ENCODE results near the gene GRAP2.

The GRAP2 gene

GRCh38 chr22:39925273-39925672 lies 24.4 kb downstream of the GRAP2 start:
- DNase-seq (ENCODE audit: low read depth in 2 of 2): no peak

- no peak for DNase-seq (ENCODE audit: low read depth in 2 of 2)
These were observed 25.2 kb downstream of the GRAP2 start for GRCh38 chr22:39925909-39926679.

GRCh38 chr22:39926753-39927152 lies 25.9 kb downstream of the GRAP2 start:
- no peak for DNase-seq (ENCODE audit: low read depth in 2 of 2)

DNA sequence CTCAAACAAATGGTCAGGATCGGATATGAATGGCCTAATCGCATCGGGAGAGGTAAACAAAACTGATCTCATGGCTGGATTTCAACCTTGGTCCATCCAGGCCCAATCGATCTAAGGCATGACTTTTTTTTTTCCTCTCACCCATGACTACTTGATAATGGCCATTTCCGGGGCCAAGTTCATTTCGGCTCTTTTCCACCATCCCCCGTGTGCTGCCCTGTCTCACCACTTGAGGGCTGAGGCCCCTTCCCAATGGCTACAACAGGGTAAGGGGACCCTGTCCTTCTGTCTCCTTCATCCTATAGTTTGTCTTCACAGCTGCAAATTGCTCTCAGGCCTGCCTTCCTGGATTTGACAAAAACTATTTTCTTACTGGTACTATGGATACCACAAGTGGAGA lies 26.7 kb downstream of the GRAP2 start:
- no peak for DNase-seq (ENCODE audit: low read depth in 2 of 2)

DNA sequence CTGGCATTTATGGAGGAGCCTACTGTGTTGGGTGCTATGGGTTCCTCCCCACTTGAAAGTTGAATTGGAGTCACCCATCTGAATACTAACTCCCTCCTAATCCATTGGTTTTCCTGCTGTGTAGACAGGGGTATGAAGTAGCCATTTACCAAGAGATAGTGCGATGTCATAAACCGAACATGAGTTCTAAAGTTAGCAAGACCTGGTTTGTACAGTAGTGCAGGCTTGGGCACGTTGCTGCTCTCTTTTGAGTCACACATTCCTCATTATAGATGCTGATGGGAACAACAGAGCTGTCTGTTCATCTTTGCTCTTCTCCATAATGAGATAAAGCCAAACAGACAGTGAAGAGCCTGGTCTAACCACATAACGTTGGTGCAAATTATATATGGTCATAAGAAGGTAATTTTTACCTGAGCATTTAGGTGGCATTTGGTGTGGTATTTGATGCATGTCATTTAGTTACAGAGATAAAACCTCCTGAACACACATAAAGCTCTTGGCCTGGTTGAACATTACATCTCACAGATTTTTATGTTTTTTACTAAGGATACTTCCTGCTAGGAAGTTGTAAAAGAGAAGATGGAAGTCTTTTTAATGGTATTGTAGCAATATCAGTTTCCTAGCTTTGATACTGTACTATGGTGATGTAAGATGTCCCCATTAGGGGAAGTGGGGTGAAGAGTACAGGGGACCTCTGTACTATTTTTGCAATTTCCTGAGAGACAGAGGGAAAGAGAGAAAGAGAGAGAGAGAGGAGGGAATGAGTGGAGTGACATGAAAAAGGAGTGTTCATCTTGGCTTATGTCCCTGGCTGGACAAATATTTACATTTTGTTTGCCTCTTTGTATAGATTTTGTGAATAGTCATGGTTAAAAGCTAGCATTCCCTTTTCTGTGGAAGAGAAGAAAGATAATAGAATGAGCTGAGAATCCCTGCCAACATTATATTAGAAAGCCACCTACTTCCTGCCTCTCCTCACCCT lies 27.9 kb downstream of the GRAP2 start:
- DNase-seq (ENCODE audit: low read depth in 2 of 2): no peak

GRCh38 chr22:39931251-39931650 lies 30.4 kb downstream of the GRAP2 start:
- no peak for DNase-seq (ENCODE audit: low read depth in 2 of 2)

DNA sequence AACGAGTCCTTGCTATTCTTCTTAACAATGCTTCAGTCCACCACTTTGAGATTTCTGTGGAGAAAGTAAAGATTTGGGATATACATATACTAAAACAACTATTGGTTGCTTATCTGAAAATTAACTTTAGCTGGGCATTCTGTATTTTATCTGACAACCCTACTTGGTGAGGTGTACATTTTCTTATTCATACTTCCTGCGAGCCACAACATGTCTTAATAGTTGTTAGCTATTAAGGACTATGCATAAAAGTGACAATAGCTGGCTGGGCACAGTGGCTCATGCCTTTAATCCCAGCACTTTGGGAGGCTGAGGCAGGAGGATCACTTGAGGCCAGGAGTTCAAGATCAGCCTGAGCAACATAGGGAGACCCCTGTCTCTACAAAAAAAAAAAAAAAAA lies 31.3 kb downstream of the GRAP2 start:
- DNase-seq (ENCODE audit: low read depth in 2 of 2): no peak

- peak in 1 of 2 donors; percentile 57 for DNase-seq (ENCODE audit: low read depth in 2 of 2)
These were observed 32.2 kb downstream of the GRAP2 start for GRCh38 chr22:39932918-39933649.

- DNase-seq (ENCODE audit: low read depth in 2 of 2): no peak
These were observed 32.9 kb downstream of the GRAP2 start for GRCh38 chr22:39933741-39934140.

- DNase-seq (ENCODE audit: low read depth in 2 of 2): no peak
These were observed 34.2 kb downstream of the GRAP2 start for GRCh38 chr22:39935116-39935515.

GRCh38 chr22:39935612-39936011 lies 34.7 kb downstream of the GRAP2 start:
- no peak for DNase-seq (ENCODE audit: low read depth in 2 of 2)

GRCh38 chr22:39936523-39937145 lies 35.8 kb downstream of the GRAP2 start:
- DNase-seq (ENCODE audit: low read depth in 2 of 2): no peak

DNA sequence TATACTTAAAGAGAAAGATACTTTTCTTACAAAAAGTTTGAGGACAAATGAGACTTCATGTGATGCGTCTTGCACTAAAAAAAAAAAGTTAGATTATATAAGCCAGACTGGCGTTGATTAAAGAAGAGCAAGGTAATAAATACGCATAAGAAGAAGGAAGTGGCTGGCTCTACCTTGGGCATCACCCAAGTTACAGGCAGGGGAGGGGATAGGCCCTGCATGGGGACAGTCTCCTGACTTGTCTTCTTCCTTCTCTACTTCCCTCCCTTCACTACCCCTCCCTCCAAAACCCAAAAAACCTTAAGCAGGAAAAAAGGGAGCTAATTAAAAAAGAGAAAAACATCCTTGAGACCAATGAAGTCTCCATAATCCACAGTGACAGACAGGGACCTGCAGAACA lies 37.0 kb downstream of the GRAP2 start:
- DNase-seq (ENCODE audit: low read depth in 2 of 2): no peak

DNA sequence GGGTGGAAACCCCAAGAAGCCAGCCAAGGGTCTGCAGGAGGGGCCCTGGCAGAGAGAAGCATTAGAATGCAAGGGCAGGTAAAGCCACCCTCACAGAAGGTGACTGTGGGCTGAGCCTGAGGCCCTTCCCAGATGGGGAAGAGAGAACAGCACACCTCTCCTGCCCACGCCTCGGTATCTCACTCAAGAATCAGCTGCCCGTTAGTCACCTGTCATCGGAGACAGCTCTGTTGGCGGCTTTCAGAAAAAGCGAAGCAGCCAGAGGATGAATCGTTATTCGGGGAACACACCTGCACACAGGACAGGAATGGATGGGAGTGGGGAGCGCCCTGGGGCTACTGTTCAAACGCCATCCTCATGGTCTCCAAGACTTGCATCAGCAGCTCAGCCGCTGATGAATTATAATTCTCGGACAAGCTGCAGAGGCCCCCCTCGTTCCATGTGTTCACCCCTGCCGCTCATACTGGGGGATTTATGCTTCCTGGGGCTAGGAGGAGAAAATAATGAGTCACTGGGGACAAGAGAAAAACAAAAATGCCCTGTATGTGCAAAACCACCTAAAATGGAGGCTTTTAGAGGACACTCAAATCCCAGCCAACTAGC lies 37.7 kb downstream of the GRAP2 start:
- peak in 1 of 2 donors; percentile 53 for DNase-seq (ENCODE audit: low read depth in 2 of 2)

- no peak for DNase-seq (ENCODE audit: low read depth in 2 of 2)
These were observed 38.9 kb downstream of the GRAP2 start for GRCh38 chr22:39939830-39940229.

DNA sequence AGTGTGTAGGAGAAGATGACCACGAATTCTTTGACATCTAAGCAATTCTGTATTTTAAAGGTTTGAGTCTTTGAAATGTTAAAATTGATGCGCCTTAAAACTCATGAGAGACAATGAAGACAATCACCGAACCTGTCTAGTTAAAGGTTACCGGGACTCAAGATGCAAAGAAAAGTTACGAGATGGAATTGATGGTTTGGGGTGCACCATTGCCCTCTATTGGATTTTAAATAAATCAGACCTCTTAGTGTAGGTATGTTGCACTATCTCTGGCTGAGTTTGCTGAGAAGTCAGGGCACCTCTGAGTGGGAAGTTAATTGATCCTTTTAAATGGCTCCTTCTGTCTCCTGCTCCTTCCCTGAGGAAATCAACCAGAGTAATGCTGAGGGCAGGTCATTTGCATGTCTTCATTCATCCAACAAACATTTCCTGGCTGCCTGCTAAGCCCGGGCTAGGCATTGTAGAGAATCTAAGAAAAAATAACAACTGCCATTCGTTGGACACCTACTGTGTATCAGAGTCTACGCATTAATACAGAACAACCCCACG lies 39.9 kb downstream of the GRAP2 start:
- no peak for DNase-seq (ENCODE audit: low read depth in 2 of 2)

DNA sequence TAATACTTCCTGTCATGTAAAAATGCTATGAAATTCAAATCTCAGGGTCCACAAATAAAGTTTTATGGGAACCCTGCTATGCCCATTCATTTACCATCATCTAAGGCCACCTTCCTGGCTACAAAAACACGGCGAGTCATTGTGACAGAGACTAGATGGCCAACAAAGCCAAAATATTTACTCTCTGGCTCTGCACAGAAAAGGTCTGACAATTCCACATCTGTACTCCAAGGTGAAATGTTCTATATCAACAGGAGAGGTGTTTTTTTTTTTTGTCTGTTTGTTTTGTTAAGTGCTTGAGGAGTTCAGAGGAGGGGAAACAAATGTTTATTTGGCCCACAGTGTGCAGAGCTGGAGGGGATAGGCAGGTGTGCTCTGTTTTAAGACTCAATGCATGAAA lies 40.7 kb downstream of the GRAP2 start:
- no peak for DNase-seq (ENCODE audit: low read depth in 2 of 2)

DNA sequence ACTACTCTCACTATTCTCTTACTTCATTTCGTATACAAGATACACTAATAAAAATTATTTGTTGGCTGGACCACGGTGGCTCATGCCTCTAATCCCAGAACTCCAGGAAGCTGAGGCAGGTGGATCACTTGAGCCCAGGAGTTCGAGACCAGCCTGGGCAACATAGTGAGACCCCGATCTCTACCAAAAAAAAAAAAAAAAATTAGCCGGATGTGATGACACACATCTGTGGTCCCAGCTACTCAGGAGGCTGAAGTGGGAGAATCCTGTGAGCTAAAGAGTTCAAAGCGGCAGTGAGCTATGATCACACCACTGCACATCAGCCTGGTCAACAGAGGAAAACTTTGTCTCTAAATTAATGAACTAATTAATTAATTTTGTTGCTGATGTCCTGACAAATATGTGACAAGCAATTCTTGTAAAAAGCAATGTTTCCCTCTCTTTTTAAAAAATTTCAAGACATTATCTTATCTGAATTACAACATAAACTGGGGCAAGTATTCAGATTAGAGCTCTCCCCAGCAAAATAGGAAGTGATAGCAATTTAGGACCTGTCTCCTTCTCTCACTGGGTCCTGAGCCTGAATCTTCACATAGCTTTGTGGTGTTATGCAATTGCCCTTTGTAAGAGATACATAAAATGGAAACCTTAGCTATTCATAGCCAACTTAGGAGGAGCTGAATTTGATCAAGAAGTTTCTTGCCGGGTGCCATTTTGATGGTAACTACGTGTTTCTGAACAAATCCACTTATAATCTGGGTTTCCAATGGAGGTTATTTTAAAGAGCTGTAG lies 41.8 kb downstream of the GRAP2 start:
- DNase-seq (ENCODE audit: low read depth in 2 of 2): no peak

DNA sequence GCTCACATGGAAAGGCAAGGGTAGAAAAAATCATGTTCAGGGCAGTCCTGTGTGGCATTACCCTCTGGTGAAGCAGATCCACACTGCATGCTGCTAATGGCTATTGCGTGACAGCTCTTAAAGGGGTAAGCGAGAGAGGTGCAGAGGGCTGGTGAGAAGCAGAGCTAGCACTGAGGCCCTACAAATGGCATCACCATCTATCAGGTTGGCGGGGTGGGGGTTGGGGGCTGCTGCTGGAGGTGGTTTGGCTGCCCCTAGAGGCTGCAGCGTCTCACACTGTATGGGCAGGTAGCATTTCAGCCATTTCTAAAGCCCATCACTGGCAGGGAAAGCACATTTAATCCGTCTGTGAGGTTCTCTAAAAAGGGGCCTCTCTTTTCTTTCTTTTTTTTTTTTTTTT lies 42.5 kb downstream of the GRAP2 start:
- DNase-seq (ENCODE audit: low read depth in 2 of 2): peak in 1 of 2 donors; percentile 53
